ENCODE data around the gene GDF15. TPM values are rescaled to one million over a fixed set of nuclear protein-coding genes. Genes with fewer than 3 reads are reported as not detected.

Gene GDF15
- total and polyA plus RNA-seq, 2 donors (not counting 1 experiment from before 2014, with no cell fraction given) = 0.19 TPM; not detected in 1

DNA sequence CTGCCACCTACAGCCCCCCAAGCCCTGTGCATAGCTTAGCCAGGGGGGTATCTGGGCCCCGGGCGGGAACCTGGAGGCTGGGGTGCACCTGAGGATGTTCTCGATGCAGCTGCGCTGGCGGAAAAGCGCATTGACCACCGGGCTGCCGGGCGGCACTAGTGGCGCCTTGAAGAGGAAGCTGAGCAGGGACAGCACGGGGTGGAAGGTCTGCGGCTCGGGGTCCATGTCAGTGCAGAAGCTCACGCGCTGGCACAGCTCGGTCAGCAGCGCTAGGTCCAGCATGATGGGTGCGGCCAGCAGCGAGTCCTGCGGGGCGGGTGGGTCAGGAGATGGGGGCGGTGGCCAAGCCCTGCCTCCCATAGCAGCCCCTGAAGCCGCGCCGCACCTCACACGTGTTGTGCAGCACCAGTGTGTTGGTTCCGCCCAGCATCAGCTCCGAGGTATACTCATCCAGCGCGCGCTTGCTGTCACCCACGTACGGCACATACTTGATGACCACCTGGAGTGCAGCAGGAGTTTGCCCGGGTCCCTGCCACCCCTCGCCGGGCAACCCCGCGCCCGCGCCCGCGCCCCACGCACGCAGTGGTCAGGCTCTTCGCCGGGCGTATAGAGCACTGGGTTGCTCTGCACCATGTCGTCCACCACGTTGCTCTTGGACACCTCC lies 49.4 kb downstream of the GDF15 start:
- no peaks in the 10 kb centered on the region for H3K27me3 ChIP-seq (replicated peaks in 1 of 4; ENCODE audit: control extremely low read depth in 1 of 4, control insufficient read depth in 3 of 4, insufficient read depth in 4 of 4, low read length in 3 of 4)
- Mint-ChIP-seq H3K4me3 (peak overlapping the region; percentile 84), H3K9me3 (ENCODE audit: insufficient read depth) (no peaks in the 10 kb centered on the region), H3K27ac (no peak overlapping the region), H3K4me1 (peaks cover 36% of the 10 kb centered on the region), H3K27me3 (no peaks in the 10 kb centered on the region)
- H3K36me3 ChIP-seq (replicated peaks in 1 of 2; ENCODE audit: control extremely low read depth in 1 of 2, control insufficient read depth in 1 of 2, extremely low read depth in 1 of 2, insufficient read depth in 2 of 2, low read length in 1 of 2) = no peaks in the 10 kb centered on the region
- intact Hi-C loops (cut with micrococcal nuclease) = no loop called here
- peaks cover 26 to 49% of the 10 kb centered on the region in 2 donors for H3K4me1 ChIP-seq (ENCODE audit: control insufficient read depth in 2 of 2, insufficient read depth in 2 of 2, low read length in 2 of 2)
- no peak overlapping the region for H3K27ac ChIP-seq (ENCODE audit: low read length in 2 of 2)
- no peak overlapping the region for H3K4me3 ChIP-seq (ENCODE audit: control extremely low read depth in 1 of 5, extremely low read depth in 1 of 5, insufficient read depth in 1 of 5, low read depth in 2 of 5, low read length in 4 of 5)
- no peak overlapping the region for H3K9ac ChIP-seq (ENCODE audit: low read length)
- no peak overlapping the region for H3K4me2 ChIP-seq (replicated peaks; ENCODE audit: low read depth, low read length, poor library complexity, severe bottlenecking)
- TF ChIP-seq EZH2 (IDR thresholded peaks at IDR 0.05; ENCODE audit: borderline replicate concordance, insufficient read depth, low read depth, low read length, poor library complexity, severe bottlenecking) = no peak
- TF ChIP-seq, protein P1, sequence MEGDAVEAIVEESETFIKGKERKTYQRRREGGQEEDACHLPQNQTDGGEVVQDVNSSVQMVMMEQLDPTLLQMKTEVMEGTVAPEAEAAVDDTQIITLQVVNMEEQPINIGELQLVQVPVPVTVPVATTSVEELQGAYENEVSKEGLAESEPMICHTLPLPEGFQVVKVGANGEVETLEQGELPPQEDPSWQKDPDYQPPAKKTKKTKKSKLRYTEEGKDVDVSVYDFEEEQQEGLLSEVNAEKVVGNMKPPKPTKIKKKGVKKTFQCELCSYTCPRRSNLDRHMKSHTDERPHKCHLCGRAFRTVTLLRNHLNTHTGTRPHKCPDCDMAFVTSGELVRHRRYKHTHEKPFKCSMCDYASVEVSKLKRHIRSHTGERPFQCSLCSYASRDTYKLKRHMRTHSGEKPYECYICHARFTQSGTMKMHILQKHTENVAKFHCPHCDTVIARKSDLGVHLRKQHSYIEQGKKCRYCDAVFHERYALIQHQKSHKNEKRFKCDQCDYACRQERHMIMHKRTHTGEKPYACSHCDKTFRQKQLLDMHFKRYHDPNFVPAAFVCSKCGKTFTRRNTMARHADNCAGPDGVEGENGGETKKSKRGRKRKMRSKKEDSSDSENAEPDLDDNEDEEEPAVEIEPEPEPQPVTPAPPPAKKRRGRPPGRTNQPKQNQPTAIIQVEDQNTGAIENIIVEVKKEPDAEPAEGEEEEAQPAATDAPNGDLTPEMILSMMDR (IDR thresholded peaks at IDR 0.05) = no peak
- no peak for ATAC-seq (ENCODE audit: low read depth)
- peaks cover 10% of the 10 kb centered on the region for H3K79me2 ChIP-seq (ENCODE audit: control insufficient read depth, insufficient read depth, low read length)
- H3K9me3 ChIP-seq (ENCODE audit: control extremely low read depth in 1 of 3, control insufficient read depth in 2 of 3, insufficient read depth in 1 of 3, low read length in 2 of 3) = no peaks in the 10 kb centered on the region
- no peak for DNase-seq
- 96% methylated on average over 42 of the region's 49 CpGs for WGBS (ENCODE audit: insufficient coverage)
- ChIA-PET POLR2A (interaction anchor here (0.5 kb wide), 1 partner anchor 109 kb away, joined by 5 read pairs; no protein-coding TSS in a partner anchor), CTCF (interaction anchor here (1.0 kb wide), 1 partner anchor 16 kb away, joined by 3 read pairs; the partner anchor contains the start of gene SSBP4)
- H4K20me1 ChIP-seq (ENCODE audit: control insufficient read depth, insufficient read depth, low read length, poor library complexity, severe bottlenecking) = peaks cover 28% of the 10 kb centered on the region
- no peak overlapping the region for H2AFZ ChIP-seq (ENCODE audit: insufficient read depth, low read depth, low read length, poor library complexity, severe bottlenecking)
